NCI-H128 (cell line): ENCODE data around the gene KLF9.

Experiments used
- DNase-seq: peaks from one replicate; lab custom pipeline; 2025; ENCODE audit not compliant: unreplicated experiment; lab: John Stamatoyannopoulos, UW

KLF9 gene

DNA sequence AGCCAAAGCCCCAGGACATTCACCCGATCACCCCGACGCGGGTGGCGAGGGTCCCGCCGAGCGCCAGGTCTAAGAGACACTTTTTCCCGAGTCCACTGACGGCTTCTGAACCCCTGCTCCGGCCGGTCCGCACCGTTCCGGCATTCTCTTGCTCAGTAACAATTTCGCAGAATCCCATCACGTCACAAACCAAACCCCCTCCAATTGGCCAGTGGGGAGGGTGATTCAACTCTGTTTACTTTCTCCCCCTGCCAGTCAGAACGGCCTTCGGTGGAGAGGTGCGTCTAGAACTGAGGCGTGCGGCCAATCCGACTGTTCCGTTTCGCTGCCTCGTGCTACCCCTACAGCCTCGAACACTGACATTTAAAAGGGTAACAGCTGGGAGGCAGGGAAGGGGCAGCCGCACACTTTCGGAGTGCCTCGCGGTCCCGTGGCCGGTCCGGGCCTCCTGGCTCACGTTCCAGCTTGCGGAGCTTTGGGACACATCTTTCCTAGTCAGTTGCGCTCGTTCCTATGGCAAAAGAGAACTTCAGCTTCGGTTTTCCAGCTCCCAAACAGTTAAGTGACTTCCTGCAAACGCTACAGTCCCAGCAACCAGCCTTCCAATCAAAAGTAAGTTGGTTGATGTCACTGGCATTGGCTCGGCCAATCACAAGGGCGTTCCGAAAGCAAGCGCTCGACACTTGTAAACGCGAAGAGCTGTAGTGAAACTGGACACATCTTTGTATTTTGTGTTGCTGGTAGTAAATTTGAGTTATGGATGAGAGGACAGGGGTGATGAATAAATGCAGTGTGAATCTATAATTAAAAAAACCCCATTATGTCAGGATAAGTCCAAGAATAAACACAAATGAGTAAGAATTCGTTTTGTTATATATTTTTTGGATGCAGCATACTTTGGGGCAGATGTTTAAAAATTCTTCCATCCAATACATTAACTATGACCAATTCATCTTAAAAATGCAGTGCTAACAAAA, at the start of gene KLF9:
Gene KLF9, minus strand, starts transcription at position 859 of the 977 bp plus-strand sequence. CDS start 1,294 bp downstream, outside the sequence.
- DNase-seq: peak; percentile 34

DNA sequence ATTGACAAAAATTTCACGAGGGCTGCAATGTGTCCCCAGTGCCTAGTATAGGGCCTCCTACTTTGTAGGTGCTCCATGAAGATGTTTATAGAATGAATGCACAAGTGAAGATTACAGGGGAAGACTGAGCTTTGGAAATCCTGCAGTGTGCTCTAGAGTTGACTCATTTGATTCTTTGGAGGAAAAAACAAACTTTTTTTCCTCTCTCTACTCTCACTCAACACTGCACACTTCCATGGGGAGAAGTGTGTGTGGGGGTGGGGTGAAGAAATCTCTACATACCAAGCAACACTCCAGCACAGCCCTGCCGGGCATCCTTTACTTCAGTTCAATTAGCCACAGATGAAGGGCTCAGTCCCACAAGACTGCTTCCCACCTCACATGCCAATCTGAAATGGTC, 49.4 kb upstream of the KLF9 start:
- no peak for DNase-seq

DNA sequence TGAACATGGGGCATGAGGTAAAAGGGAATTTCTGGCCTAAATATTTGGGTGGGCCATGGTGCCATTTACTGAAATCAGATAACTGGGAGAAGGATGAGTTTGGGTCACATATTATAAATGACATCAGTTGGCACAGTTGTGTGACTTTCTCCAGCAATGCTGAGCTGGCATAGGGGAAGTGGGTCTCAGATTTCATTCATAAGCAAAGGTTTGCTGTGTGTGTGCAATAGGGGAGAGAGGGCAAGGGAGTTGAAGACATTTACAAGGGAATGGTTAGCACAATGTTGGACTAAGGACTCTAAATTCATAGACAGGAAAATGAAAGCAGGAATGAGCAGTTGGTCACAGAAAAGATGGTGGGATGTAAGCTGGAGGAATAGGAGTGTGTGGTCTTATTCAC, 47.8 kb upstream of the KLF9 start:
- no peak for DNase-seq

DNA sequence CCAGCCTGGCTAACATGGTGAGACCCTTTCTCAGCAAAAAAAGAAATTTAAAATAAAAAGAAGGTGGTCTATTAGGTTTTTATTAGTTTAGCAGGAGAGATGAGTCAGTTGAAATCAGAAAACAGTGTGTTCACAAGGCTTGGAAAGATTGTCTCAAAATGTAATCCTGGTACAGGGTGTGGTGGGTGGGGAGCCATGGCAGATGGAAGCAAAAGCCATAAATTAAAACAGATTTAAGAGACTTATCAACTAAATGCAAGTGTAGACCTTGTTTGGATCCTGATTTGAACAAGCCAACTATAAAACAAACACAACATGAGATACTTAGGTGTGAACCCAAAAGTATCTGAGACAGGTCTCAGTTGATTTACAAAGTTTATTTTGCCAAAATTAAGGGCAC, 42.8 kb upstream of the KLF9 start:
- DNase-seq: no peak

DNA sequence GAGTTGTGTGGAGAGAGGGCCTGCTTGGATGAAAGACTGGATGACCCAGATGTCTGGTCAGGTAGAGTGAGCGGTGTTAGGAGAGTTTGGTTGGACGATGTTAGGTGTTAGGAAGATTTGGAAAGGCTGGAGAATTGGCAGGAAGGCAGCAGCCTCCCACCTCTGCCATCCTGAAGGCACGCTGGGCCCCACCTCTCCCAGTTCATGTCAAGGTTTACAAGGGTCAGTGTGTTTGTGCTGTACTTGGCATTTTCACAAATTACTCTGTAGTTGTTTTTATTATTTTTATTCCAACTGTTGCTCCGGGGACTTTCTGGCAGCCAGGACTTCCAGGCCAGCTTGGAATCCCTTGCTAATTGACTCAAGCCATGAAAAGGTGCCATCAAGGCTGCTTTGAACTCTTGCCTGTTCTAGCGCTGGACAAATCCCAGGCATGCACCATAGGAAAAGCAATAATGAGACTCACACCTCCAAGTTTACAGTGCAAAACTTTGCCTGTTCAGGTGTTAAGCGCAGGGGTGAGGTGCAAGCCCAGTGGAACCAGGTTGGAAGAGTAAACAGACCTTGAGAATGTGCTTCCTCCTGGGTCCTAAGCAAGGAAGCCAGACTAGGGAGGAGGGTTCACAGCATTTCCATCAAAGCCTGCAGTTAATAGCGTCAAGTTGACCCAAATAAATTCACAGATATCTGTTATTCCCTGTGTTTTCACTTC, 41.7 kb upstream of the KLF9 start:
- no peak for DNase-seq

DNA sequence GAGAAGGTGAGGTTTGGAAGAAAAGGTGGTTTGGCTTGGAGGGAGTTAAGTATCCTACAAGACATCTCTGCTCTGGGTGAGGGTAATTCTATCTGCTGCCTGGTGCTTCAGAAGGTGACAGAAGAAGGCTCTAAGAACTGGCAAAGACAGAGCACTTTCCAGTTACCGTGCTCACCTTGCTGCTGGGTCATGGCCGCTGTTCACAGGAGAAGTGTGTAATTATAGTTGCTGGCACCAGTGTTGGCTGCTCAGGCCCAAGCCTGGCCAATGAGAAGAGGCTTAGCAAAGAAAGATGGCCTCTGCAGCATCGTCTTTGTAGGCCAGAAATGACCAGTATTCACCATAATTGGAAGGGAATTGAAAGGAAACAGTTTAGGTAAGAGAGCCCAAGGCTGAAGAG, 37.9 kb upstream of the KLF9 start:
- no peak for DNase-seq

DNA sequence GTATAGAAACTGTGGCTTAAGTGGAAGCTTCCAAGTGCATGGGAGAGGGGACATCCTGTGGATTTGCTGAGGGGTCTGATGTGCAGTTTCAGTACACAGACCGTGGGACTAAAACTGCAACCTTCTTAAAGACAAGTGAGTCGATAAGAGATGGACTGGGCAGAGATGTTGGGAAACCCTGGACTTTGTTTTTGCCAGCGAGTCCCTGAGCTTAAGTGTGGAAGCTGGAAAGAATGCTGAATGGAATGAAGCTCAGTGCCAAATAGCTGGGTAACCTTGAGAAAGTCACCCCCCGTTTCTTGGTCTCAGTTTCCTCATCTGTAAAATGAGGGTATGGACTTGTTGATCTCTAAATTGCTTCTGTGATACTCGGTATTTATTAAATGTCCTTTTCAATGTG, 37.3 kb upstream of the KLF9 start:
- DNase-seq: no peak

DNA sequence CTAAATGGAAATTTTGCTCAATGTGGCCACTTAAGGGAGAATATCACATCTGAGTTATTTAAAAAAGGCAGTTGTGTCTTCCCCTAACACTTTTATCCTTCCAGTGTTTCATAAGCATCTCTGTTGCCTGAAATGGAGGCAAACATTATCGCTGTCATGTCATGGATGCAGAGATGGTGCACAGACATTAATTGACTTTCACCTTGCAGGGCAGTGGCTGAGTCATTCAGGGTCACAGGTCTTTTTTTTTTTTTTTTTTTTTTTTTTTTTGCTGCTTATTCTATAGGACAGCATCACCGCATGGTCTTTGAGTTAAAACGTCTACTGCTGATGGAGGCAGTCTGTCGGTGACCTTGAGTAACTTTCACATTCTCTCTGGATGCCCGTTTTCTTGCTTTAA, 36.3 kb upstream of the KLF9 start:
- DNase-seq: no peak

DNA sequence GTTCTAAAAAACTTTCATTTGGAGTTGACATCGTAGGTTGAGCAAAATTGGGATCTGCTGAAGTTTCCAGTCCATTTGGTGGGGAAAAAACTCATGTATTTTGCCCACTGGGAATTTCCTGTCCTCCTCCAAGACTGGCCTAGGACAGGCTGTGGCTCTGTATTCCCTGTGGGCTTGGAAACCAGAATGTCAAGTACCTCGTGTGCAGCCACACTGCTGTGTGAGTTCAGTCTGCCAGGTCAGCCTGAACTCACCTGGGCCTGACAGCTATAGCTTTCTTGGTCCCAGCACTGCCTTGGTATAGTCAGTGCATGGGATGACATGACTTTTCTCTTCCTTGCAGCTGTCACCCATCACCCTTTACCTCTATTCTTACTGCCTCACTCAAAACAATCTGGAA, 35.0 kb upstream of the KLF9 start:
- DNase-seq: no peak

DNA sequence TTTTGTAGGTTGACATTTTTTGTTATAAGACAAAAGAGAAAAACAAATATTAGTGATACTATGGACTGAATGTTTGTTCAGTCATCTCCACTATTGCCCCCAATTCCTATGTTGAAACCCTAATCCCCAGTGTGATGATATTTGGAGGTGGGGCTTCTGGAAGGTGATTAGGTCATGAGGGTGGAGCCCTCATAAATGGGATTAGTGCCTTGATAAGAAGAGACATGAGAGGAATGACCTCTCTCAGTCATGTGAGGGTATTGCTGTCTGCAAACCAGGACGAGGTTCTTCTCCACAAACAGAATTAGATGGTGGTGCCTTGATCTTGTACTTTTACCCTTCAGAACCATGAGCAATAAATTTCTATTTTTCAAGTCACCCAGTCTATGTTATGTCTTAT, 34.5 kb upstream of the KLF9 start:
- DNase-seq: no peak

DNA sequence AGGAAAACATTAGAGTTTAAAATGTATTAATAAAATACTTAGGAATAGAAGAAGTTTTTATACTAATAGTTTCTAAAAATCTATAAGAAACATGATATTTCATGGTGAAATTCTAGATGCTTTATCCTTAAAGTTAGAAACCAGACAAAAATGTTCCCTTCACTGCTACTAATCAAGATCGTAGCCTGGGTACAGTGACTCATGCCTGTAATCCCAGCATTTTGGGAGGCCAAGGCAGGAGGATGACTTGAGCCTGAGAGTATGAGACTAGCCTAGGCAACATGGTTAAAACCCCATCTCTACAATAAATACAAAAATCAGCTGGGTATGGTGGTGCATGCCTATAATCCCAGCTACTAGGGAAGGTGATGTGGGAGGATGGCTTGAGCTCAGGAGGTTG, 30.4 kb upstream of the KLF9 start:
- no peak for DNase-seq

DNA sequence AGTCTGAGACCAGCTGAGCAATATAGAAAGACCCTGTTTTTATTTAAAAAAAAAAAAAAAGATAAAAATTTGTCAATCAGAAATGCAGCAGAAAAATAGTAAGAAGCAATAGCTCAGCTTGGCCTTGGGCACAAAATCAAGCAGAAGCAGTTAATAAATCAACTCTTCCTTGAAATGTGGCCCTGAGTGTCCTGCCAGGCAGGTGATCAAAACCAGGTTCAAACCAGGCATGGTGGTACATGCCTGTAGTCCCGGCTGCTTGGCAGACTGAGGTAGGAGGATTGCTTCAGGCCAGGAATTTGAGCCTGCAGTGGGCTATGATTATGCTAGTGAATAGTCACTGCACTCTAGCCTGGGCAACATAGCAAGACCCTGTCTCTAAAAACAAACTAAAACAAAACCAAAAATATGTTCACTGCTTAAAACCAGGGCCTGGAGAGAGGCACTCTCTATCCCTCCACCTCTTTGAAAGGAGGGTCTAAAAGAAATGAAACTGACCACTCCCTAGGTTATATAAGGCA, 27.9 kb upstream of the KLF9 start:
- DNase-seq: no peak

DNA sequence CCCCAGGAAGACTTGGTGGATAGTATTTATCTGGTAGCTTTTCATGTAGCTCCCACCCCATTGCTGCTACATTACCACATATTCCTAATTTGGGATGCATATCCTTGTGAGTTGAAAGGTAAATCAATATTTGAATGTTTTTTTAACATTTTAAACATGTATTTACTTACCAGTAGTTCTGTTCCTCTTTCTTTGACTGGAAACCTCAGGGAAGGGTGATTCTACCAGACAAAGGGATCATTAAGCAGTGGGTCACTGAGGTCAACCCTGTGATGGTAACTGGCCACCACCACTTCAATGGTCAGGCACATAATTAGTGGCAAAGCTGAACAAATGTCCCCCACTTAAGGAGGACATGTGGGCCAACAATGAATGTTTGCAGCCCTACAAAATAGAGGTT, 27.2 kb upstream of the KLF9 start:
- DNase-seq: no peak

DNA sequence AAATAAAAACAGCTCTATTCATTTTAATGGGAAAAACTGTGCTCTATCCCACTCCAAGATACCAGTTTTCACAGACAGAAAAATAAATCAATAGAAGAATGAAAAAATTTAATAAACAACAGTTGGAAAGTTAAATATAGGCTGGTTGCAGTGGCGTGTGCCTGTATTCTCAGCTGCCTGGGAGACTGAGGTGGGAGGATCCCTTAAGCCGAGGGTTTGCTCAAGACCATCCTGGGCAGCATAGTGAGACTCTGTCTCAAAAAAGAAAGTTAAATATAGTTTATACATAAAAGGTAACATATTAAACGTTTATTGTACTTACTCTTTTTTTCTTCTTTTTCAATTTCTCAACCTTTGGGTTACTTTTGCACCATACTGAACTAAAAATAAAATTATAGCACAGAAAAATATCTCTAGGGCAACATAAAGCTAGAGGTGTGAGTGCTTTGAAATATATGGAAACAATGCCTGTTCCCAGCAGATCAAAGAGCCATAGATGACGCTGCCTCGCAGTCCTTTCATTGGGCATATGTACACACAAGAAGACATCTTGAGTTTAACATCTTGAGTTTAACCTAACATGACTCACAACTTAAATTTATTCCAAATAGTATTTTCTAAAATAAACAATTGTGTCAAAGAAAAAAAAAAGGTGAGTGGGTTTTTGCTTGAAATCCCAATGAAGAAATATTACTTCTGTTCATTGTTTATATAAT, 25.7 kb upstream of the KLF9 start:
- no peak for DNase-seq

DNA sequence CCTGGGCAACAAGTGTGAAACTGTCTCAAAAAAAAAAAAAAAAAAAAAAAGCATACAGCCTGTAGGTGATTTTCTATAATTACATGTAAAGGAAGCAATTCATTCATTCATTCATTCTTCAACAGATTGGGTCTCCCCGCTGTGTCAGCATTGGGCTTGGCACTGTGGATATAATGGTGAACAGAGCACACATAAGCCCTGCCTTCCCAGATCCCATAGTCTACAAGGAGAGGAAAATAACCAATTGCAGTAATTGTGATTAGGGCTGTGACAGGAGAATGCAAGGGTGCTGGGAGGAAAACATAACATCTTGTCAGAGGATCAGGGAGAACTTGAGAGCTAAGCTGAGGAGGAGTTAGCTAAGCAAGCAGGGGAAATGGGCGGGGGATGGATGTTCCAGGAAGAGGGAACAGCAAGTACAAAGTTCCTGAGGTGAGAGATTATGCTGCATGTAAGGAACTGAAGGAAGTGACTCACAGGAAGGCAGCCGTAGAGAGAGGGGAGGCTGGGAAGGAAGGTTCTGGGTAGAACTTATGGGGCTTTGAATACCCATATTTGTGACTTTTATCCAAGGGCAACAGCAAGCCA, 24.0 kb upstream of the KLF9 start:
- DNase-seq: no peak

DNA sequence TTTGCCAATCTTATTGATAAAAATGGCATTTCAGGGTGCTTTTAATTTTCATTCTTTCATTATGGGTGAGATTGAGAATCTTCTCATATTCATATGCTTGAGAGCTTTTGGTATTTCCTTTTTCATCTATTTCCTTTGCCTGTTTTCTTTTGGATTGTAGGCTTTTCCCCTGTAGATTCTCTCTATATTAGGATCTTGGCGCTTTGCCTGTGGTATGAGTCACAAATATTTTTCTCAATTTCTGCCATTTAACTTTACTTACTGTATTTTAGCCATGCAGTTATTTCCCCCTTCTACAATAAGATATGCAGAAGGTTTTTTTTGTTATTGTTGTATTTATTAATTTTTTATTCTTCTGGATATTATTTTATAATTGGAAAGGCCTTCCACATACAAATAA, 21.5 kb upstream of the KLF9 start:
- DNase-seq: no peak

DNA sequence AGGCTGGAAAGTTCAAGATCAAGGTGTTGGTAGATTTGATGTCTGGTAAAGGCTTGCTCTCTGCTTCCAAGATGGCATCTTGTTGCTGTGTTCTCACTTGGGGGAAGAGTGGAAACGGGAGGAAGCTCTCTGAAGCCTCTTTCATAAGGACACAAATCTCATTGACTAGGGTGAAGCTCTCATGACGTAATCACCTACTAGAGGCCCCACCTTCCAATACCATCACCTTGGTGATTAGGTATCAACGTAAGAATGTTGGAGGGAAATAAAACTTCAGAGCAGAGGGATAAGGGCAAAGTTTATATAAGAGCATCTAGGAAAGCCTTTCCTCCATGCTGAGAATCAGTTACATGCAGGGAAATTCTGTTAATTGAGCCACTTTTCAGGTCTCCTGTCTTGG, 15.4 kb upstream of the KLF9 start:
- DNase-seq: no peak

DNA sequence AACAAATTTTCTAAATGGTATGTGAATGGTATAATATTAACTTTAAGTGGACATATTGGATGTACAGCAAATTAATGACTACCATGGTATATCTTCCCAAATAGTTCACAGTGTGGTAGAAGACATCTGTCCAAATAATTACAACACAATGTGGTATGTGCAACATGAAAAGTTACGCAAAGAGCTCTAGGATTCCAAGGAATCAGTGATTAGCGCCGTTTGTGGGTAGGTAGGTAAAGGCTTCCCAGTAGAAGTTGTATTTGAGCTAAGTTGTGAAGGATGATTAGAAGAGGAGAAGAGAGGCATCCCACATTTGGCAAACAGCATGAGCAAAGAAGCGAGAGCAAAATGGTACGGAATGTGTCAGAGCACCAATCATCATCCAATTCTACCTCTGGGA, 14.3 kb upstream of the KLF9 start:
- DNase-seq: no peak

DNA sequence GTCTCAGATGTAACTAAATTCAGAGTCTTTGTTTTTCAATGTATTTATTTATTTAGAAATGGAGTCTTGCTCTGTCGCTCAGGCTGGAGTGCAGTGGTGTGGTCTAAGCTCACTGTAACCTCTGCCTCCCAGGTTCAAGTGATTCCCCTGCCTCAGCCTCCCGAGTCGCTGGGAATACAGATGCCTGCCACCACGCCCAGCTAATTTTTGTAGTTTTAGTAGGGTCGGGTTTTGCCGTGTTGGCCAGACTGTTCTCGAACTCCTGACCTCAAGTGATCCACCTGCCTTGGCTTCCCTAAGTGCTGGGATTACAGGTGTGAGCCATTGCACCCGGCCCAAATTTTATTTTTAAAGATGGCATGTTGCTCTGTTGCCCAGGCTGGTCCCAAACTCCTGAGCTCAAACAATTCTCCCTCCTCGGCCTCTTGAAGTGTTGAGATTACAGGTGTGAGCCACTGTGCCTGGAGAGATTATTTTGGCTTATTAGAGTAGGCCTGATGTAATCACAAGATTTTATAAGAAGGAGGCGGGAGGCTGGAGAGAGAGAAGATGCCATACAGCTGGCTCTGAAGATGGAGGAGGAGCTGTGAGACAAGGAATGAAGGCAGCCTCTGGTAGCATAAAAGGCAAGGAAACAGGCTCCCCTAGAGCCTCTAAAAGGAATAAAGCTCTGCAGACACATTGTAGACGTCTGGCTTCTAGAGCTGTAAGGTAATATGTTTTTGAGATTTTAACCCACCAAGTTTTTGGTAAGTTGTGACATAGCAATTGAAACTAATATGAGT, 12.9 kb upstream of the KLF9 start:
- DNase-seq: no peak

DNA sequence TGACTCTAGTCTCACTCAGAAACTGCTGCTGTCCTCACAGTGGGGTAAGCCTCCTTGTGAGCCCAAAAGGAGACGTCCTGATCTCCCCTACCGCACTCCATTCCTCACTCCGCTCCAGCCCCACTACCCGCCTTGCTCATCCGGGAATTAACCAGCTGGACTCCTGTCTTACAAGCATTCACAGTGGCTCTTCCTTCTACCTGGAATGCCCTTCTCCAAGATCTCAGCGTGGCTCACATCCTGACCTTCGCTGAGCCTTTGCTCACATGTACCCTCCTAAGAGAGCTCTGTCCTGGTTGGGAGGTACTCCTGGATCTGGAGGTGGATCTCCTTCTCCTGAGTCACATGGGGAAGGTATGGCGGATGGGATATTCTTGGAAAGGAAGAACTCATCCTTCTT, 10.7 kb upstream of the KLF9 start:
- no peak for DNase-seq
